K562 (cell line): ENCODE results near the gene PIK3C2B. TPM values are rescaled to one million over a fixed set of nuclear protein-coding genes. Genes with fewer than 3 reads are reported as not detected.

ENCODE experiments used
- ATAC-seq: fragments of 200-7000 bp; cut with Tn5 transposase; 3 replicates; pipeline ENCODE4 v1.9.1; 2020; ENCODE audit warnings: moderate library complexity
- BruUV-seq: library from RNA; stranded (reverse); fragments of 400-500 nt; replicated peaks from 2 replicates; lab custom pipeline; 2021; lab: Mats Ljungman, UMichigan
- CTCF ChIA-PET: fragments of 300-600 bp; formaldehyde crosslinking; extraction: SDS; loops from one replicate; lab custom pipeline; 2021; ENCODE audit warnings: low intra/inter-chr PET ratio; lab: Yijun Ruan, JAX
- POLR2A ChIA-PET: fragments of 300-600, 350-650 bp; sonication (Branson Sonifier 250); formaldehyde crosslinking; extraction: SDS; loops from one replicate; lab custom pipeline; 2021; ENCODE audit warnings: antibody characterized with exemption, inconsistent platforms; lab: Yijun Ruan, JAX
- DNase-seq, 4 experiments: peaks; one replicate each; pipeline versions ENCODE4 v3.0.0 to v3.0.0-alpha.2; 2011 to 2018; ENCODE audit warnings: low spot score in 3 of 4, mixed read lengths in 3 of 4; ENCODE audit errors: extremely low read depth in 1 of 4
- FAIRE-seq: peaks from 2 replicates; lab custom pipeline; 2011; peaks lifted over from hg19 to GRCh38; lab: Jason Lieb, UNC
- H2AFZ ChIP-seq: 2 replicates; pipeline ENCODE4 v1.6.0; 2011; ENCODE audit warnings: low read depth, low read length, control low read depth, inconsistent platforms
- H3K27ac ChIP-seq: fragments of 200-600 bp; 3 replicates; pipeline ENCODE4 v1.8.0; 2011; ENCODE audit warnings: low read depth, mild to moderate bottlenecking, control low read depth, inconsistent platforms, low read length, moderate library complexity, mixed read lengths; ENCODE audit errors: extremely low read depth
- H3K27me3 ChIP-seq, 2 experiments: fragments of 300-600 bp in 1 of 2; 2 replicates in 1 of 2; 3 replicates in 1 of 2; pipeline versions ENCODE4 v1.6.0 to v1.8.0; 2011; ENCODE audit warnings: inconsistent platforms in 2 of 2, low read length in 2 of 2, mild to moderate bottlenecking in 1 of 2, mixed read lengths in 1 of 2, moderate library complexity in 1 of 2; ENCODE audit not compliant: control insufficient read depth in 2 of 2, insufficient read depth in 2 of 2
- H3K36me3 ChIP-seq: fragments of 300-600 bp; 3 replicates; pipeline ENCODE4 v1.8.0; 2011; ENCODE audit warnings: mild to moderate bottlenecking, low read length, inconsistent platforms; ENCODE audit not compliant: control insufficient read depth, insufficient read depth
- H3K4me1 ChIP-seq, 2 experiments: fragments of 200-600 bp in 1 of 2; replicated peaks in 1 of 2; 2 replicates in 1 of 2; 3 replicates in 1 of 2; pipeline versions ENCODE4 v1.5.1 to v1.8.0; 2011; ENCODE audit warnings: inconsistent platforms in 2 of 2, low read length in 2 of 2, mild to moderate bottlenecking in 1 of 2, mixed read lengths in 1 of 2, moderate library complexity in 1 of 2; ENCODE audit not compliant: control insufficient read depth in 2 of 2, insufficient read depth in 2 of 2
- H3K4me2 ChIP-seq: 2 replicates; pipeline ENCODE4 v1.6.1; 2011; ENCODE audit warnings: low read length, control low read depth, inconsistent platforms, mixed read lengths; ENCODE audit not compliant: insufficient read depth
- H3K4me3 ChIP-seq: fragments of 200-600 bp; sonication (generic), shearing (Covaris generic); 2 replicates; pipeline ENCODE4 v1.5.1; 2016; ENCODE audit warnings: control low read depth, inconsistent platforms
- H3K79me2 ChIP-seq: fragments of 200-600 bp; 3 replicates; pipeline ENCODE4 v1.8.0; 2011; ENCODE audit warnings: low read length, inconsistent platforms; ENCODE audit not compliant: control insufficient read depth, insufficient read depth
- H3K9ac ChIP-seq, 2 experiments: 2 replicates each; pipeline versions ENCODE4 v1.6.0 to v1.6.1; 2011; ENCODE audit warnings: low read depth in 2 of 2, low read length in 2 of 2, control low read depth in 1 of 2, inconsistent platforms in 1 of 2, mild to moderate bottlenecking in 1 of 2, mixed read lengths in 1 of 2; ENCODE audit not compliant: insufficient read depth in 1 of 2
- H3K9me1 ChIP-seq: one replicate; pipeline ENCODE4 v1.6.0; 2011; ENCODE audit warnings: inconsistent platforms, mild to moderate bottlenecking, low read length, moderate library complexity; ENCODE audit not compliant: control insufficient read depth, insufficient read depth
- H3K9me3 ChIP-seq: replicated peaks from 2 replicates; pipeline ENCODE4 v1.5.1; 2011; ENCODE audit warnings: low read depth, low read length, inconsistent platforms; ENCODE audit not compliant: control insufficient read depth, insufficient read depth
- H4K20me1 ChIP-seq: replicated peaks from 2 replicates; pipeline ENCODE4 v1.6.1; 2011; ENCODE audit warnings: low read length, inconsistent platforms, mixed read lengths; ENCODE audit not compliant: control insufficient read depth, insufficient read depth
- ETV5 ChIP-seq: sonication (generic); formaldehyde crosslinking; IDR thresholded peaks from 2 replicates; pipeline ENCODE4 v1.4.0; 2020; ENCODE audit warnings: low read depth, mild to moderate bottlenecking, missing genetic modification reagents
- FIP1L1 ChIP-seq: fragments of 200-400 bp; formaldehyde crosslinking; IDR thresholded peaks from 2 replicates; pipeline ENCODE4 v1.6.1; 2018; ENCODE audit warnings: mild to moderate bottlenecking, low read depth, low read length; ENCODE audit not compliant: poor library complexity, severe bottlenecking
- HEY1 ChIP-seq: fragments of 250-450 bp; sonication (Bioruptor Pico); IDR thresholded peaks from 2 replicates; pipeline ENCODE4 v1.5.0; 2020; ENCODE audit warnings: mild to moderate bottlenecking, moderate library complexity, borderline replicate concordance
- HMBOX1 ChIP-seq: sonication (generic); IDR thresholded peaks from 2 replicates; pipeline ENCODE4 v1.6.1; 2016
- JUNB ChIP-seq: fragments of 450-650 bp; formaldehyde crosslinking; conservative IDR thresholded peaks from 2 replicates; pipeline ENCODE4 v1.4.0; 2020; ENCODE audit warnings: mild to moderate bottlenecking
- MAFK ChIP-seq: IDR thresholded peaks from 2 replicates; pipeline ENCODE4 v1.6.1; 2011; ENCODE audit warnings: low read length, improper control_type of control experiment
- MYBL2 ChIP-seq, 2 experiments: fragments of 450-650 bp in 1 of 2; sonication (generic) in 1 of 2; formaldehyde crosslinking in 1 of 2; IDR thresholded peaks; 2 replicates each; pipeline versions ENCODE4 v1.6.1 to v1.8.1; 2017 to 2022; ENCODE audit warnings: borderline replicate concordance in 1 of 2, inconsistent platforms in 1 of 2, low read depth in 1 of 2, mild to moderate bottlenecking in 1 of 2, missing genetic modification reagents in 1 of 2, moderate library complexity in 1 of 2
- RFX7 ChIP-seq: fragments of 250-450 bp; sonication (Bioruptor Pico); IDR thresholded peaks from 2 replicates; pipeline ENCODE4 v1.5.1; 2021; ENCODE audit warnings: mild to moderate bottlenecking
- TCFL5 ChIP-seq: fragments of 250-450 bp; sonication (Bioruptor Pico); conservative IDR thresholded peaks from 2 replicates; pipeline ENCODE4 v1.6.1; 2021; ENCODE audit warnings: mild to moderate bottlenecking, moderate library complexity, matching md5 sums
- TFAM ChIP-seq: fragments of 250-450 bp; sonication (Bioruptor Pico); conservative IDR thresholded peaks from 2 replicates; pipeline ENCODE4 v1.5.0; 2021; ENCODE audit warnings: mild to moderate bottlenecking, moderate library complexity
- WHSC1 ChIP-seq: IDR thresholded peaks from one replicate; pipeline ENCODE4 v1.6.1; 2012; ENCODE audit warnings: low read length, control low read depth, inconsistent platforms
- ZBTB43 ChIP-seq: sonication (generic); formaldehyde crosslinking; IDR thresholded peaks from 2 replicates; pipeline ENCODE4 v1.8.0; 2023; ENCODE audit warnings: mild to moderate bottlenecking, missing genetic modification reagents
- ZNF143 ChIP-seq: sonication (generic); formaldehyde crosslinking; IDR thresholded peaks from 2 replicates; pipeline ENCODE4 v1.9.0; 2022; ENCODE audit warnings: mild to moderate bottlenecking, missing genetic modification reagents
- ZNF232 ChIP-seq: sonication (generic); formaldehyde crosslinking; IDR thresholded peaks from 2 replicates; pipeline ENCODE4 v1.8.0; 2022; ENCODE audit warnings: mild to moderate bottlenecking, missing genetic modification reagents
- ZNF395 ChIP-seq: fragments of 200-800 bp; sonication (Bioruptor generic); IDR thresholded peaks from 2 replicates; pipeline ENCODE4 v1.6.1; 2017; ENCODE audit warnings: missing genetic modification characterization, missing compliant biosample characterization
- ZNF77 ChIP-seq: fragments of 250-450 bp; sonication (Bioruptor Pico); IDR thresholded peaks from 2 replicates; pipeline ENCODE4 v1.5.0; 2020
- WGBS: fragments of 100-300 bp; shearing (Covaris generic); methylation state at CpG from one replicate; pipeline ENCODE4 v1.1.6; 2016; ENCODE audit warnings: low coverage, mixed read lengths; ENCODE audit not compliant: insufficient coverage; ENCODE audit errors: missing lambda C conversion rate; 5-methylcytosine and 5-hydroxymethylcytosine counted together
- in situ Hi-C: fragments of 300-500 bp; cut with MboI; formaldehyde crosslinking; loops from 4 replicates; pipeline ENCODE4 v1.15.0; 2018; ENCODE audit warnings: inconsistent platforms, mixed read lengths
- intact Hi-C: fragments of 100-400 bp; cut with micrococcal nuclease; formaldehyde crosslinking; loops from 2 replicates; pipeline ENCODE4 v1.14.2; 2022
- polyA plus RNA-seq, 8 experiments: library from polyadenylated mRNA; depleted of rRNA in 4 of 8; stranded (reverse) in 5 of 8; unstranded in 3 of 8; fragments of >200 nt; fragmentation: Nextera tagmentation in 2 of 8; fragmentation: Illumina TruSeq in 1 of 8; extraction: Ambion mirVana in 2 of 8; extraction: Trizol in 1 of 8; gene quantifications; 2 replicates each; pipeline versions ENCODE4 v1.2.1 to v1.2.3, GENCODE V29; 2011 to 2014; ENCODE audit warnings: inconsistent platforms in 1 of 8, missing spikeins in 1 of 8
- total RNA-seq, 7 experiments: library from RNA; depleted of rRNA in 6 of 7; stranded (reverse); fragments of >200 nt in 6 of 7; fragmentation: Illumina TruSeq in 2 of 7; extraction: Trizol in 2 of 7; gene quantifications; 2 replicates each; pipeline versions ENCODE4 v1.2.1 to v1.2.3, GENCODE V29; 2011 to 2021; ENCODE audit warnings: low replicate concordance in 1 of 7

Gene PIK3C2B
- total and polyA plus RNA-seq, 9 of the 15 experiments (the other 6 are each of a cell fraction or from before 2014, with no cell fraction given): 0.10 to 2.9 (median 0.72) TPM

- Histone ChIP-seq H3K9me3 (no peaks in the 10 kb centered on the region), H3K4me3 (peak within 1 kb of the TSS; percentile 75), H4K20me1 (peaks cover 14% of the 10 kb centered on the region; the same call in 1 of the 2 replicates), H3K9me1 (peaks cover 3% of the 10 kb centered on the region), H3K27ac (peak within 1 kb of the TSS; percentile 98), H2AFZ (peak within 1 kb of the TSS; percentile 91), H3K4me1 (peaks cover 34 to 43% of the 10 kb centered on the region in 2 experiments), H3K4me2 (peak within 1 kb of the TSS; percentile 86), H3K36me3 (peaks cover 35% of the 10 kb centered on the region), H3K27me3 (no peaks in the 10 kb centered on the region), H3K79me2 (peaks cover 51% of the 10 kb centered on the region), H3K9ac (peak within 1 kb of the TSS; percentile 91 to 95)
- 1% methylated on average over 29 of the region's 43 CpGs for WGBS
- DNase-seq: peak; percentile 94 to 99 (median 95)
- peak; percentile 95 for ATAC-seq
- intact Hi-C loops: loop anchor here (1.0 kb wide), 1 partner anchor 9 kb away; no protein-coding TSS in a partner anchor
- CTCF ChIA-PET: interaction anchor here (0.8 kb wide), 1 partner anchor 291 kb away, joined by 4 read pairs; no protein-coding TSS in a partner anchor
- FAIRE-seq: peak; percentile 98
- BruUV-seq: TSS peak; percentile 56
- in situ Hi-C loops: no loop called here
- POLR2A ChIA-PET: interaction anchor here (0.5 to 5.7 kb wide), 34 partner anchors 10 to 1928 kb away, joined by 3 to 106 read pairs (median 4); partner anchors contain the start of genes ATP2B4 and PPP1R15B
- TF ChIP-seq ETV5 (CRISPR knock-in tag): peak; percentile 99
- TF ChIP-seq ZNF77 (CRISPR knock-in tag): no peak
- peak; percentile 98 for TF ChIP-seq FIP1L1
- no peak for TF ChIP-seq JUNB (CRISPR knock-in tag)
- no peak; the same call in 1 of the 2 replicates for TF ChIP-seq HEY1 (CRISPR knock-in tag)
- no peak for TF ChIP-seq TCFL5 (CRISPR knock-in tag)
- no peak; the same call in 1 of the 2 replicates for TF ChIP-seq ZNF143
- TF ChIP-seq TFAM (CRISPR knock-in tag): no peak
- no peak for TF ChIP-seq RFX7 (CRISPR knock-in tag)
- no peak for TF ChIP-seq ZNF232 (CRISPR knock-in tag)
- peak; percentile 17; the same call in 1 of the 2 replicates for TF ChIP-seq ZBTB43 (CRISPR knock-in tag)
- TF ChIP-seq MAFK: peak; percentile 38; the same call in 1 of the 2 replicates
- TF ChIP-seq HMBOX1: peak; percentile 79
- peak; percentile 81 for TF ChIP-seq MYBL2 (IDR thresholded peaks at IDR 0.05; ENCODE audit: low read depth)
- TF ChIP-seq MYBL2 (CRISPR knock-in tag; IDR thresholded peaks at IDR 0.05; ENCODE audit: borderline replicate concordance): no peak
- no peak for TF ChIP-seq WHSC1
- 0 out of 2 replicates have a peak, but pooled peaks have one; percentile 14 for TF ChIP-seq ZNF395 (CRISPR knock-in tag)
Measured at GRCh38 chr1:204516180-204516879, 21.7 kb upstream of the PIK3C2B start, which contains the start of gene MDM4. Gene MDM4 (plus strand): TSS chr1:204516406. CDS start chr1:204525519, 9,113 bp downstream.
